Measurements from ENCODE around the gene RGL2.

RGL2 gene

DNA sequence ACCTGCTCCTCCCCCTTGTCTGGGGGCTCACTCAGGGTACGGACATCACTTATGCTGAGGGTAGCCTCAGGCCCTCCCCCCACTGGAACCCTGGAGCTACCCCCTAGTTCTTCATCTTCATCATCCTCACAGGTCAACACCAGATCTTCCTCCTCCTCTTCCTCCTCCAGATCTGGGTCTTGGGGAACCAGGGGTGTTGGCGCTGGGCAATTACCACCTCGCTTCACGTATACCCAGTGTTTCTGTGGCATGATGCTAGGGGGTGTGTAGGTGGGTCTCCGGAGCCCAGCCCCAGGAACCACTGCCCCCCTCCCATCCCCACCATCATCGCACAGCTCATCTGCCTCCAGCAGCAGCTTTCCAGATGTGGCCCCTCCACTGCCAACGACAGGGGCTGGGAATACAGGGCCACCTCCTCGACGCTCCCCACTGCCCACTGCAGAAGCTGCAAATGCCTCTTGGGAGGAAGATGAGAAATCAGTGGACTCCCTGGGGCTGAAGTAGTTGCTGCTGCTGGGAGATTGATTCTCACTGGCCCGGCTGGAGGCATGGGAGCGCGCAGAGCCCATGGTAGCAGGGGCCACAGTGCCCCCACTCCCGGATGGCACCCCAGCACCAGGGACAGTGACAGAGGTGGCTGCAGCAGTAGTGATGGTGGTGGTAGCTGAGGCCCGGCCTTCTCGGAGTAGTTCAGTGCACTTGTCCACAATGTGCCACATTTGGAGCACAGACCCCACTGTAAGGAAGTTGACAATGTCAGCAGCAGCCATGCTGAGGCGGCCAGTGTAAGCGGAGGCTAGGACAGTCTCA, 17.3 kb upstream of the RGL2 start:
- no peak for DNase-seq

DNA sequence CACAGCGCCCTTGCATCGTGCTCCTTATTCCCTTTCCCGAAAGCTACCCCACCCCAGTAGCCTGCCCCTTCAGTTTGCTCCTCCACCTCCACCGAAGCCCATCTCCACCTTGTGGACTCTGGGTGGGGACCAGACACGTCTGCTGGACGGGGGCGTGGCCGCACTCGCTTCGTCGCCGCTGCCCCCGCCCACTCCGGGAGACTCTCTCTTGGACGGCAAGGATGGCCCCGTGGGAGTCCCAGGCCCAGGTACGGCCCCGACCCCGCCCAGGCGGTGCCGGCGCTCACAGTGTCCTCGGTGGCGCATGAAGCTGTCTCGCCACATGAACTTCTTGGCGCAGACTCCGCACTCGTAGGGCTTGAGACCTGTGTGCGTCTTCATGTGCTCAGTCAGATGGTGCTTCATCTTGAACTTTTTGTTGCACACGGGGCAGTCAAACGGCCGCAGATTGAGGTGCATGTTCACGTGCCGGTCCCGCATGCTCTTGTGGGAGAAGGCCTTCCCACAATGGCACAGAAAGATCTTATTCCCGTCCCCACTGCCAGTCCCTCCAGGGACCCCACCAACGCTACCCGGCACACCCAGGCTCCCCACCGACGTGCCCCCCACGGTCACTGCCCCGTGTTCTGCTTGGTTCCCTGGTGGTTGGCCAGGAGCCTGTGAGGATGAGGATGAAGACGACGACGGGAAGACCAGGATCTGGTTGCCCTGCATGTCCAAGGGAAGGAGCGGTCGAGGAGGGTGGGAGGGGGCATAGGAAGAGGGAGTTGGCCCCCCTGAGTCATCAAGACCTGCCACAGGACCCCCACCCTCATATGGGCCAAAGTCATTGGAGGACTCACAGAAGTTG, 16.4 kb upstream of the RGL2 start:
- DNase-seq = no peak

DNA sequence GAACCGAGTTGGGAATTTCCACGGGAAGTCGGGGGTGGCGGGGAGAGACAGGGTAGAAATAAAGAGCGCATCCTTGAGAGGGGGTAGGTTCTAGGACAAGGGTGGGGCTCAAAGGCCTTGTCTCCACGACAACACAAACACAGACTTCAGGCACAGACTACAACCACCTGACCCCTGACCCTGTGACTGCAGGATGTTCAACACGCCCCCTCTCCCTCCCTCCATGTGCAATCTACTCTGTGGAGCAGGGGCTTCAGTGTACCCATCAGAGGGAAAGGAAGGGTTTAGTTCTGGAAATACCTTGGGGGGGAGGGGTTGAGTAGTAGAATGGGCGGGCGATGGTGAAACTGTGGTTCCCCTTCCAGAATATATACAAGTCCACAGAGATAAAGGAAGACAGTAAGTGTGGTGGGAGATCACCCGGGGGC, 15.8 kb upstream of the RGL2 start:
- no peak for DNase-seq

DNA sequence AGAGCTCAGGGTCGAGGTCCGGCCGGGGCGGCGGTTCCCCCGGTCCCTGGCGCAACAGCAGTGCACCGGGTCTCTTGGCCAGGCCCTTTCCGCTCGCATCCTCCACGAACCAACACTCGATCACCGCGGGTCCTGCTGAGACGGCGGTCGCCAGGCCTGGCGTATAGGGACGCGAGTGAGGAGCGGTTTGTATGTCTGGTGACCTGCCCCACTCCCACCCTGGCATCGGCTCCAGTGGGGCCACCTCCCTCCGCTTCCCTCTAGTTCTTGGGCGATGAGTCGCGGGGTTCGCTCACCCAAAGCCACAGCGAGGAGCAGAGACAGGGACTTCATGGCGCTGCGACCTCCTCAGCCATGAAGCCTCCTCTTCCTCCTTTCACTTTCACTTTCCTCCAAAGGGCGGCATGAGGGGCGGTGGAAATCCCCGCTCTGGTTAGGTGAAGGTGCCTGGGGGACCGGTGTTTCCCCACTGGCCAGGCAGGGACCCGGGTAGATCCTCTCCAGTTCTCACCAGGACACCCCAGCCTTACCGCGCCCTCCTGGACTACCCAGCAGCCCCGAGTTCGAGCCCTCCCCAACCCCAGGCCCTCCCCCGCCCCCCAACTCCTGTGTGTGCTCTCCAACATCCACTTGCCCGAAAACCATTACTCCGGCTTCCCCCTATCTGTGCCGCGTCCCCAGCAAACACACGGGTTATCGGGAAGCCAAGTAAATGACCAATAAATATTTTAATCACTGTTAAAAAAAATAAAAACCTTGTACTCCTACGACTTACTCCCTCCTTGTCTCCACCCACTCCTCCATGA, 15.2 kb upstream of the RGL2 start, which contains the start of gene TAPBP:
Gene TAPBP (minus strand): TSS at position 370 of the 806 bp plus-strand sequence. CDS start 37 bp downstream, at position 333.
- DNase-seq = no peak

DNA sequence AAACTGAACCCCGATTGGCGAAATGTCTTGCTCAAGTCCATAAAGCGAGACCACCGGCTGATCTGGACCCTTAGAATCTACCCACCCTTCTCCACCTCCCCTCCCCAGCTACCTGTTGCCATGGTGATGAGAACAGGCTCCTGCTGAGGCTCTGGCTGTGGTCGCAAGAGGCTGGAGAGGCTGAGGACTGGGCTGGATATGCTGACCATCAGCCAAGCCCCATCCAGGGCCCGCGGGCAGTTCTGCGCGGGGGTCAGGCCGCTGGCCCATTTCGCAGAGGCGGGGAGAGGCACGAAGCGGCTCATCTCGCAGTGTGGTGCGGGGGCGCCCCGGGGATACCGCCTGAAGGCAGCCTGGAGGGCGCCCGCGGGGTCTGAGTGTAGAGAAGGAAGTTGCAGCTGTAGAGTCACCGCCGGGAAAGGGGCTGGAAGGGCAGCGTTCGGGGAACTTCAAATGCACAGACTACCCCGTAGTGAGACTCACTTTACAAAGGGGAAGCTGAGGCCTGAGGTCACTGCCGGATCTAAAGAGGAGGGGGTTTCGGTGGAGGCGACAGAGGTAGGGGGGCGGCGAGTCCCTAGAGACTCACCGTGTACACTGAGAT, 14.5 kb upstream of the RGL2 start:
- DNase-seq = no peak

DNA sequence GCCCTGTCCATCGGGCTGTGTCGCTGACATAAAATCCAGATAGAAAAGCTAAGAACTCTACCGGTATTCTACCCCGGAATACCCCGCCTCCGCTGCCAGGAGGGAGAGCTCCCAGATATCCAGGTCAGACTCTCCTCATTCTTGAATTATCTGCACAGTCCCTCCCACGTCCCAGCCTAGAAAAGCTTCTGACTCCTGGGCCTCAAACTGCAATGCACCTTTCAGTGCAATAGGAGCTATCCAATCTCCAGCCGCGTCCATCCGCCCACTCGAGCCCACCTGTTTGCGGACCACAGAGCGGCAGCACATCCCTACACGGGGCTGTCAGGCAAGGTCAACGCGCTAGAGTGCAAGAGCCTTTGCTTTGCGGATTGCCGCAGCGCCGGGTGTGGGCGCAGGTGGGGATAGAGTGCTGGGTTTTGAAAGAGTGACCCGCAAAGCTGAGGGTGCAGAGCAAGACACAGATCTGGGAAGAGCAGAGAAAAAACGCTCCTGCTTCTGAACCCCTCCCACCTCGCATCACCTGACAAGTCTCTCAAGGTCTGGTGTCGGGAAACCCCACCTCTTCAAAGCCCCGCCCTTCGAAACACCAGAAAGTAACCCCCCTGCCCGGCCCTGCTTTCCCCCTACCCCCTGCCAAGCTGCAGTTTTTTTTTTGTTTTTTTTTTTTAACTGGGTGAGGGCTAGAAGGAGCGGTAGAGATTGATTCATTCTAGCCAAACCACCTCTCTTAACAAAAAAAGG, 13.8 kb upstream of the RGL2 start:
- DNase-seq = peak in 1 of 2 experiments; percentile 15

DNA sequence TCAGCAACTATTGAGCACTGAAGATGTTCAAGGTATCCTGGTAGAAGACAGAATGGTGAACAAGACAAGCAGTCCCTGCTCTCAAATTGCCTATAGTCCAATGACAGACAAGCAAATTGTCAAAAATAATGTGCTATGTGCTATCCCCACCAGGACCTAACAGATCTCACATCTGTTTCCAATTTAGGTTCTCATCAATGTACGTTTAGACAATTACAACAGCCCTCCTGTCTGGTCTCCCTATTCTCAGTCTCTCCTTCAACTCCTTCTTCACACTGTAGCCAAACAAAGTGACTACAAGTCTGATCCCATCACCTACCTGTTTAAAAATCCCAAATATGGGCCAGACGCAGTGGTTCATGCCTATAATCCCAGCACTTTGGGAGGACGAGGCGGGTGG, 7.6 kb upstream of the RGL2 start:
- no peak for DNase-seq

DNA sequence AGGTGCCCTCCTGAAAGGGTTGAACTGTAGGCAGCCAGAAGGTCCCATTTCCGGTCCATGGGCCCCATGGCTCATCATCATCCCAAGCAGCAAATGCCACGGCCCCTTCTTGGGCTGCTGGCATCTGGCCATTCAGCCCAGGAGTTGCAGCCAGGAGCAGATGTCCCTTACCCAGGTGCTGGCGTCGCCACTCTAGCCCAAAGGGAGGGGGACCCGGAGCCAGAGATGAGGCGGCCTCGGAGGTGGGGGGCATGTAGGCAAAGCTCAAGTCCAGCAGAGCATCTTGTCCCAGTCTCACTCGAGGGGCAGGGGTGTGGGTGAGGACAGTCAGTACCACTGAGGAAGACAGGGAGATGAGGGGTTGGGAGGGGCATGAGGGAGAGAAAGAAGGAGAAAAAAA, 6.3 kb upstream of the RGL2 start:
- DNase-seq = no peak

DNA sequence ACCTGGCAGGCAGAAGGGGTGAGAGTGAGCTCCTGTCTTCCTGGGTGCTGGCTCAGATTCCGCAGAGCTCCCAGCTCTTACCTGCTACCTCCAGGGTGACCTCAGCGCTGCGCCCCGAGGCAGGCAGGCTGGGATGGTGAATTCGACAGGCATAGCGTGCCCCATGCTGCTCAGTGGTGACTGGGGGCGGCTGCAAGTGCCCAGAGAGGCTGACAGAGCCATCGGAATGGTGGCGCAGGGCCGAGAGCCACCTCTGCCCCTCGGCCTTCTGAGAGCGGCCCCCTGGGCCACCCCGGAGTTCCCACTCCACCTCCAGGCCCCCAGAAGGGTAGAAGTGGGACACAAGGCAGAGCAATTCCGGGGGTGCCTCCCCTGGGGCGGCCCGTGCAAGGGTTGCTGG, 5.5 kb upstream of the RGL2 start:
- no peak for DNase-seq

DNA sequence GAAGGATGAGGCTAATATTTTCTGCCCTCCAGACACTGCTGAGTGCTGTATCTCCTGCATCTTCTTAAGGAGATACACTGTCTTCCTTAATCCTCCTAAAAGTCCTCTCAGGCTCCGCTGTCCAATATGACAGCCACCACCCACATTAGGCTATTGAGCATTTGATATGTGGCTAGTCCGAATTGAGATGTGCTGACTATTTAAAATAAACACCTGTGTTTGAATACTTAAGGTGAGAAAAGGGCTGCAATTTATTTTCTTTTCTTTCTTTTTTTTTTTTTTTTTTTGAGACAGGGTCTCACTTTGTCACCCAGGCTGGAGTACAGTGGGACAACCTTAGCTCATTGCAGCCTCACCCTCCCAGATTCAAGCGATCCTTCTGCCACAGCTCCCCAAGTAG, 3.1 kb upstream of the RGL2 start:
- no peak for DNase-seq

DNA sequence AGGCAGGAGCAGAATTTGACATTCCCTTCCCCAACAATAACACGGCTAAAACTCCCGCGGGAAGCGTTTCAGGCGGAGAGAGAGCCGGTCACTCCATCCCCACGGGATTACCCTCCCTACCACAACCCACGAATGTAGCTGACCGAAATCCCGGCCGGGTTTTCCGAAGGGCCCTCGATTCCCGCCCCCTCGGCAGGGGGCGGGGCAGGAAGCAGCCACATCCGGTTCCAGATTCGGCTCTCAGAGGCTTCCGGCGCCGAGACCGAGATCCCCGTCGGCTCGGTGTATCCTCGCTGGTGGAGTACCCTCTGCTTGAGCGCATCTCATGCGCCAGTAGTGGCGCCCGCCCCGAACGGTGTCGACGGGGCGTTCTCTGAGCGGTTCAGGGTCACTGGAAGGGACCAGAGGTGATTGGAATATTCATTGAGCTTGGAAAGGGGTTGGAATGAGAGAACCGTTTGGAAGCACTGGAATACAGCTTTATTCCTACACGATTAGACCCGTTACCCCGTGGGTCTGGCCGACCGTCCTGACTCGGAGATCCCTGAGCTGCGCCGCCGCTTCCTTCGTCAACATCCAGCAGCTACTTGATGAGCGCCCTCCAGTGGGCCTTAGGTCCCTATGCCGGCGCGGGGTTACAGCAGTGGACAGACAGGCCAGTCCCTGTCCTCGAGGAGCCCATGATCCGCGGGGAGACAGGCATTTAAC, 649 bp upstream of the RGL2 start:
- peak; percentile 89 to 94 for DNase-seq

DNA sequence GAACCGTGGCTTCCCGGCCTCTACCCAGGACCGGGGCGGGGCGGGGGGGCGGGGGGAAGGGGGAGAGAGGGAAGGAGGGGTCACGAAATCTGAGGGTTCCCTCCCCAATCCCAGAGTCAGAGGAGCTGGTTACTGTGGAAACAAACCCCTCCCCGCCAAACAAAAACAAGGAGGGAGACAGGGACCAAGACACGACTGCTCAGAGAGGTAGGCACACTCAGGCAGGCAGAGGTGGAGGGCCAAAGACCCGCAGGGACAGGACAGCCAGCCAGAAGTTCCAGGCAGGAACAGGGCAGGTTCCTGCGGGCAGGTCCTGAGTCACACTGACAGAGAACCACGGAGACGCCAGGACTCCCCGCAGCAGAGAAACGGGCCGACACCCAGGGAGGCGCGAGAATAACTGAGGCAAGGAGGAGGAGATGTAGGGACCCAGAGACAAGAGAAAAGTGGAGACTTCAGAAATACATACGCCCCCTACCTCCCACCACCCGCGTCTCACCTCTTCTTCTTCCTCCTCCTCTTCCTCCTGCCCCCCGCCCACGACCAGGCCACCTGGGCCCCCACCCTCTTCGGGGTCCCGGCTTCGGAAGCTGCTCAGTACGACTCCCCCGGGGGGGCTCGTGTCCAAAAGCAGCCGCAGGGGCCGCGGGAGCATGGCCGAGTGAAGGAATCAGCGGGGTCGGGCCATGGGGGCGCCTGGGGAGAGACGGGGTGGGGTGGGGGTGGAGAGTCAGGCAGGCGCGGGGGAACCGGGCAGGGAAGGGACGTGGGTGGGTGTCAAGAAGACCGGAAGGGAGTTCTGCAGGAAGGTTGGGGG, 578 bp downstream of the RGL2 start:
- DNase-seq = peak; percentile 29 to 42

DNA sequence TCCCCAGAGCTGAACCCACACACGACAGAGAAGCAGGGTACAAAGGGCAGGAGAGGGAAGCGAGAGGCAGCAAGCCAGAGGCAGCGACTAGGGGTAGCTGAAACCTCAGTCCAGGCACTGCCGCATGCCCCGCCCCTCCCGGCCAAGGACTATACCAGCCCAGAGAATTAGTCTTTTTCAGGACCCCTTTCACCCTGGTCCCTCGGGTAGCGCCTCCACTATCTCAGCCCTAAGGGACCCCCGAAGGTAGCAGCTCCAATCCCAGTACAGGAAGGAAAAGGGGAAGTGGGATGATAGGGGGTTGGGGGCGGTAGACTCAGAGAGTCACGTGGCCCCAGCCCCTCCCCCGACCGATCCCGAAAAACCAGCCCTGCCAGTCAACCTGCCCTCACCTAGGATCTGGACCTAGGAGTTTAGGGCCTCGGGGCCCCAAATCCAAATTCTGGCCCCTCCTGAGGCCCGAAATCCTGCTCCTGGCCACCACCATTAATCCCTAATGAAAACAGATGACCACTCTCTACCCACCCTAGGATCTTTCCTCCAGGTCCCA, 1.3 kb downstream of the RGL2 start:
- no peak for DNase-seq

DNA sequence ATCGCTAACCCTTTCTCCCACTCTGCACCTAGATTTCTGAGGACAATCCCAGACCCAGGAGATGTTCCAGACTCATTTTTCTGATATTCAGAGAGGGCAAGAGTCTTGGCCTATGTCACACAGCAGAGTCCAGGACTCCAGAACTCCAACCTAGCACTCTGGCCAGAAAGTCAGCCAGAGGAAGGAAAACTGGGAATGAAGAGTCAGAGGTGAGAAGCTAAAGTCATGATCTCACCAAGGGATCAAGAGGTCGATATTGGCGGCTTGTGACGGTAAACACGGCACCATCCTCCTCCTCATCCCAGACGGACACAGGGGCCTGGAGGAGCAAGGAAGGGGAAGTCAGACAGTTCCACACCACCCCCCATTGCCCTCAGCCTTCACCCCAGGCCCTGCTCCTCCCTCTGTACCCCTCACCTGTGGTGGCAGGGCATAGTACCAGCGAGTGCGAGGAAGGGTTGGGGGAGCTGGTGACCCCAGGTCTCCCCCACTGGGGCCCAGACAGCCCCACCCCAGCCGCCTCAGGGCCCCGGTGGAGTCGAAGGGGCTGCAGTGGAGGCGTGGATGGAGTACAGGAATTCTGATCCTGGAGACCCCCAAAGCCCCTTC, 1.8 kb downstream of the RGL2 start:
- DNase-seq = no peak

DNA sequence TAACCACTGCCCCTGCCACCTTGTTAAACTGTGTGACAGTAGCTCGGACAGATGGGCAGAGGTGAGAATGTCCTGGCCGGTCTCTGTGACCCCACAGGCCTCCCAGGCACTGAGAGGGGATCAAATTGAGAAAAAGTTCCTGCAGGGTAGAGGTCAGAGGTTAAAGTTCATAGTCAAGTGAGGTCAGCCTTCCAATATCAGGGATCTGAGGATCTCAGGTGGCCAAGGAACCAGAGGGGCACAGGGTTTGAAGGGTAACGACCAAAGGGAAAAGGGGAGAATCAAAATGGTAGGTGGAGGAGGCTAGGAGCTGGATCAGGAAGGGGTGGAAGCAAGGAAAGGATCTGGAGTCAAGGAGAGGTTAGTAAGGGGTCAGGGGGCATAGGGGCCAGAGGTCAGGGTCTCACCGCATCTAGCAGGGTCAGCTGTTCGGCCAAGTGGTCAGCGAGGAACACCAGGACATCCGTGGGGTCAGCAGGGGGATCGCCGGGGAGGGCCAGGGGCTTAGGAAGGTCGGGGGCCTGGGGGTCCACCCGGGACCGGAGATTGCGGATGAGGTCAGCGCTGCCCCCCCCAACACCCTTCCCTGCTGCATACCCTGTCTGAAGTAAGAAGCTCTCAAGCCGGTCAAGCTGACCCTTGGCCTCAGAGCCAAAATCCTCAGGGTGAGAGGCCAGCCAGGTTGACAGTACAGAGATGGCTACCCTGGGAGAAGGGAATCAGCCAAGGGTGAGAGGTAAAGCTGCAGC, 2.9 kb downstream of the RGL2 start:
- no peak for DNase-seq

DNA sequence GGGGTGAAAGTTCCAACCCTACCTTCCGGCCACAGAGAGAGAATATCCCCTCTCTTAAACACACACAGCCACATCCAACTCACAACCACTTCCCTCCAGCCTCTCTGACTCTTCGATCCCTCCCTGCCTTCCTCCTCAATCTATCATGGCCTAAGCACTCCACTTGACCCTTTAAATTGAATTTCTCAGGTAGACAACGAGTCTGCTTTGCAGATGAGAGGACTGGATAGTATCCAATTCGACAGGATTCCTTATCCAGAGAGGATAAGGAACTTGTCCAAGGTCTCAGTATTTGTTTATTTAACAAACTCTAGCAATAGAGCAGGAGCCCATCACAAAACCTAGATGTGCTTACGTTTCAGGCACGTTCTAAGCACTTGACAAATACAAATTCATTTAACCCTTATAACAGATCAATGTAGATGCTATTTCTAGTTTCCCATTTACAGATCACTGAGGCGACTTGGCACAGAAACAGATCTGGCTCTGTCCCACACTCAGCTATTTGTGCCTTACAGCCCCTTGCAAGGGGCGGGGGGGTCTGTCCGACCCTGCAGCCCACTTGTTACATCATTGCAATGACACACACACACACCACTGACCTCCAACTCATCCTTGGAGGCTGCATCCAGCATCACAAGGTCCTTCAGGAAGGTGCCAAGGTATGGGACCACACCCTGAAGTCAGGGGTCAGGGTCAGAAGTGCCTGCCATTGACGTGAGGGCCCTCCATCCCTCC, 4.5 kb downstream of the RGL2 start:
- DNase-seq = no peak

DNA sequence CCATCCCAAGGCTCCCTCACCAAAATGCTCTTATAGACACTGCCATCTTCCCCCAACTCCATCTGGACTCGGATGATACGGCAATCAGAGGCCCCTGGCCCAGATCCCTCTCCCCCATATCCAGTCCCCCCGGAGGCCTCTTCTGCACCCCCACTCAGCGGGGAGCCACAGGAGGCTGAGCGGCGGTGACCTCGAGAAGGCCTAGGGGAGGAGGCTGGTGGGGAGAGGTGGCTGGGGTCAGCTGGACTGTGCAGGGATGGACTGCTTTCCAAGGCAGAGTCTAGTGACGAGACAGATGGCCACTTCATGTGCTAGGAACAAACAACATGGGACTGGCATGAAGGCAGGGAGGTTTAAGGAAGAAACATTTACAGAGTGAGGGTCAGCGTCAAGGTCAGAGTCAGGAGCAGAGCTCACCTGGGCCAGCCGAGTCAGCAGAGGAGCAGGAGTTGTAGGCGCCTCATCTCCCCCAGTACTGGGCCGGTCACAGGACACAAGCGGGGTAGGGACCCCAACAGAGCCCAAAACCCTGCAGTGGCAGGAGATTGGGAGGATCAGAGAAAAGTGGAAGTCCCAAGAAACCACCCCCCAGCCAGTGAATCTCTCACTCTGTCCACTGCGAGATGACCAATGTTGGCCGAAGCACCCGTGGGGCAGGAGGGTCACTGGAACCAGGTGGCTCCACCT, 5.6 kb downstream of the RGL2 start:
- DNase-seq = no peak

DNA sequence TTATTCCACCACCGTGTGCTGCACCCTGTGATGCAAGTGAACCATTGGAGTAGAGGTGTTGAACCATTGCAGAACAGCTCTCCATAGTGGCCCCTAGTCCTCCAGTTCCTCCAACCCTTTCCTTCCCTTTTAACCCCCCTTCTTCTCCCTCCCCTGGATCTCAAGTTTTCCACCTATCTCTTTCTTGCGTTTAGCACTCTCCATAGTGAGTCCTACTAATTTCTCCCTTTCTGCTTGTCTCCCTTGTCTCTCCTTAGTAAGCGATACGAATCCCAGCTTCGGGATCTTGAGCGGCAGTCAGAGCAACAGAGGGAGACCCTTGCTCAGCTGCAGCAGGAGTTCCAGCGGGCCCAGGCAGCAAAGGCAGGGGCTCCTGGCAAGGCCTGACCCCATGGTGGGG, 8.3 kb downstream of the RGL2 start:
- DNase-seq = no peak
